ENCODE results near the gene TLNRD1.
A peak's percentile ranks its signal among the peaks of the same experiment; 100 is the strongest.

TLNRD1 gene

GRCh38 chr15:81003097-81003350 lies 2.3 kb downstream of the TLNRD1 start:
- H2AFZ ChIP-seq: no peak overlapping the region
- no peaks in the 10 kb centered on the region for H3K79me2 ChIP-seq
- no peaks in the 10 kb centered on the region for H3K36me3 ChIP-seq (ENCODE audit: control insufficient read depth, insufficient read depth, low read length)
- H3K4me1 ChIP-seq: no peaks in the 10 kb centered on the region
- H3K27me3 ChIP-seq (ENCODE audit: control insufficient read depth, insufficient read depth, low read length): no peaks in the 10 kb centered on the region
- H3K9me3 ChIP-seq (ENCODE audit: control insufficient read depth, low read length): no peaks in the 10 kb centered on the region
- H3K27ac ChIP-seq: no peak overlapping the region
- peak overlapping the region; percentile 0 for H3K4me3 ChIP-seq (ENCODE audit: low read depth, low read length)
- H3K4me2 ChIP-seq (ENCODE audit: low read length): no peak overlapping the region
- TF ChIP-seq, protein P1, sequence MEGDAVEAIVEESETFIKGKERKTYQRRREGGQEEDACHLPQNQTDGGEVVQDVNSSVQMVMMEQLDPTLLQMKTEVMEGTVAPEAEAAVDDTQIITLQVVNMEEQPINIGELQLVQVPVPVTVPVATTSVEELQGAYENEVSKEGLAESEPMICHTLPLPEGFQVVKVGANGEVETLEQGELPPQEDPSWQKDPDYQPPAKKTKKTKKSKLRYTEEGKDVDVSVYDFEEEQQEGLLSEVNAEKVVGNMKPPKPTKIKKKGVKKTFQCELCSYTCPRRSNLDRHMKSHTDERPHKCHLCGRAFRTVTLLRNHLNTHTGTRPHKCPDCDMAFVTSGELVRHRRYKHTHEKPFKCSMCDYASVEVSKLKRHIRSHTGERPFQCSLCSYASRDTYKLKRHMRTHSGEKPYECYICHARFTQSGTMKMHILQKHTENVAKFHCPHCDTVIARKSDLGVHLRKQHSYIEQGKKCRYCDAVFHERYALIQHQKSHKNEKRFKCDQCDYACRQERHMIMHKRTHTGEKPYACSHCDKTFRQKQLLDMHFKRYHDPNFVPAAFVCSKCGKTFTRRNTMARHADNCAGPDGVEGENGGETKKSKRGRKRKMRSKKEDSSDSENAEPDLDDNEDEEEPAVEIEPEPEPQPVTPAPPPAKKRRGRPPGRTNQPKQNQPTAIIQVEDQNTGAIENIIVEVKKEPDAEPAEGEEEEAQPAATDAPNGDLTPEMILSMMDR (IDR thresholded peaks at IDR 0.05): no peak
- no peak overlapping the region for H3K9ac ChIP-seq

DNA sequence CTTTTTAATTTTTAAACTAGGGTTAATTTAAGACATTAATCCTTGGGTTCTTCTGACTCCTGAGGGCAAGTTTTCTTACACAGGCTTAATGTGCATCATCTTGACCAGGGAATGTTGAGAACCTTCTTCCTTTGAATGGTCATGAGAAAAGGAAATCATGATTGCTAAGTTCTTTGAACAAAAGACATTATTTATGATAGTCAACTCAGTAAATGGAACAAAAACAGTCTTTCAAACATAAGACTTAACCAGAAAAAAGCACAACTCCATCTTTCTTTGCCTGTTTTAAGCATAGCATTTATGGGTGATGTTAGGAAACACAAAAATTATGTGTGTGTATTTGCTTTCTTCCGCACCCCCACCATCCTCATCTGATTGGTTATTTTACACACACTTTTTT lies 5.4 kb downstream of the TLNRD1 start:
- Histone ChIP-seq H3K4me1 (no peaks in the 10 kb centered on the region), H3K79me2 (no peaks in the 10 kb centered on the region), H3K27ac (no peak overlapping the region), H2AFZ (no peak overlapping the region), H3K4me3 (ENCODE audit: low read depth, low read length) (no peak overlapping the region), H3K36me3 (ENCODE audit: control insufficient read depth, insufficient read depth, low read length) (no peaks in the 10 kb centered on the region), H3K27me3 (ENCODE audit: control insufficient read depth, insufficient read depth, low read length) (no peaks in the 10 kb centered on the region), H3K4me2 (ENCODE audit: low read length) (no peak overlapping the region), H3K9ac (no peak overlapping the region), H3K9me3 (ENCODE audit: control insufficient read depth, low read length) (no peaks in the 10 kb centered on the region)
- TF ChIP-seq, protein P1 (IDR thresholded peaks at IDR 0.05): no peak

- no peak overlapping the region for H3K4me3 ChIP-seq (ENCODE audit: low read depth, low read length)
- H3K79me2 ChIP-seq: no peaks in the 10 kb centered on the region
- no peak overlapping the region for H3K4me2 ChIP-seq (ENCODE audit: low read length)
- TF ChIP-seq, protein P1 (IDR thresholded peaks at IDR 0.05): no peak
- H3K9ac ChIP-seq: no peak overlapping the region
- no peaks in the 10 kb centered on the region for H3K36me3 ChIP-seq (ENCODE audit: control insufficient read depth, insufficient read depth, low read length)
- no peaks in the 10 kb centered on the region for H3K4me1 ChIP-seq
- H3K27me3 ChIP-seq (ENCODE audit: control insufficient read depth, insufficient read depth, low read length): no peaks in the 10 kb centered on the region
- H3K9me3 ChIP-seq (ENCODE audit: control insufficient read depth, low read length): no peaks in the 10 kb centered on the region
- H2AFZ ChIP-seq: no peak overlapping the region
- no peak overlapping the region for H3K27ac ChIP-seq
Measured at GRCh38 chr15:81007428-81008064, 6.8 kb downstream of the TLNRD1 start.

GRCh38 chr15:81008312-81008711 lies 7.6 kb downstream of the TLNRD1 start:
- Histone ChIP-seq H3K4me3 (ENCODE audit: low read depth, low read length) (no peak overlapping the region), H3K36me3 (ENCODE audit: control insufficient read depth, insufficient read depth, low read length) (no peaks in the 10 kb centered on the region), H3K9me3 (ENCODE audit: control insufficient read depth, low read length) (no peaks in the 10 kb centered on the region), H3K27me3 (ENCODE audit: control insufficient read depth, insufficient read depth, low read length) (no peaks in the 10 kb centered on the region), H3K79me2 (no peaks in the 10 kb centered on the region), H3K9ac (no peak overlapping the region), H2AFZ (no peak overlapping the region), H3K4me1 (no peaks in the 10 kb centered on the region), H3K27ac (no peak overlapping the region), H3K4me2 (ENCODE audit: low read length) (no peak overlapping the region)
- TF ChIP-seq, protein P1 (IDR thresholded peaks at IDR 0.05): no peak

GRCh38 chr15:81010086-81010485 lies 9.4 kb downstream of the TLNRD1 start:
- Histone ChIP-seq H2AFZ (no peak overlapping the region), H3K4me1 (no peaks in the 10 kb centered on the region), H3K27ac (no peak overlapping the region), H3K9me3 (ENCODE audit: control insufficient read depth, low read length) (no peaks in the 10 kb centered on the region), H3K27me3 (ENCODE audit: control insufficient read depth, insufficient read depth, low read length) (no peaks in the 10 kb centered on the region), H3K79me2 (peaks cover 3% of the 10 kb centered on the region), H3K9ac (no peak overlapping the region), H3K36me3 (ENCODE audit: control insufficient read depth, insufficient read depth, low read length) (no peaks in the 10 kb centered on the region), H3K4me3 (ENCODE audit: low read depth, low read length) (no peak overlapping the region), H3K4me2 (ENCODE audit: low read length) (no peak overlapping the region)
- TF ChIP-seq, protein P1 (IDR thresholded peaks at IDR 0.05): no peak

Measured in parathyroid adenoma (tissue), 2 donors.